Panc1 (cell line): ENCODE results near the gene CCL25. TPM values are rescaled to one million over a fixed set of nuclear protein-coding genes. Genes with fewer than 3 reads are reported as not detected.

Source experiments
- ATAC-seq: fragments of 200-7000 bp; cut with Tn5 transposase; 2 replicates; pipeline ENCODE4 v1.9.1; 2020; ENCODE audit warnings: mild to moderate bottlenecking, moderate library complexity
- BruUV-seq: library from RNA; stranded (reverse); fragments of 400-500 nt; replicated peaks from 2 replicates; lab custom pipeline; 2021; lab: Mats Ljungman, UMichigan
- CTCF ChIA-PET: fragments of 300-600 bp; sonication (Branson Sonifier 250); formaldehyde crosslinking; loops from one replicate; lab custom pipeline; 2022; ENCODE audit warnings: antibody characterized with exemption; lab: Charles Lee
- POLR2A ChIA-PET: fragments of 300-600 bp; sonication (Branson Sonifier 250); formaldehyde crosslinking; loops from one replicate; lab custom pipeline; 2022; ENCODE audit warnings: antibody characterized with exemption; lab: Charles Lee
- DNase-seq: peaks from one replicate; pipeline ENCODE4 v3.0.0-alpha.2; 2010; ENCODE audit warnings: low read depth, low spot score
- H3K27ac ChIP-seq: 2 replicates; pipeline ENCODE4 v1.5.1; 2011; ENCODE audit warnings: mild to moderate bottlenecking, low read length, inconsistent platforms
- H3K27me3 ChIP-seq: fragments of 200-500 bp; sonication (Bioruptor generic); 2 replicates; pipeline ENCODE4 v1.6.0; 2014; ENCODE audit warnings: low read length, inconsistent platforms; ENCODE audit not compliant: control insufficient read depth, insufficient read depth
- H3K36me3 ChIP-seq: fragments of 200-500 bp; sonication (Bioruptor generic); 2 replicates; pipeline ENCODE4 v1.5.1; 2014; ENCODE audit warnings: inconsistent platforms, mild to moderate bottlenecking, low read length, moderate library complexity; ENCODE audit not compliant: control insufficient read depth, insufficient read depth
- H3K4me1 ChIP-seq: 2 replicates; pipeline ENCODE4 v1.5.1; 2011; ENCODE audit warnings: inconsistent platforms, mild to moderate bottlenecking, low read length, moderate library complexity; ENCODE audit not compliant: control insufficient read depth, insufficient read depth
- H3K4me3 ChIP-seq, 2 experiments: 2 replicates each; pipeline ENCODE4 v1.5.1; 2011 to 2012; ENCODE audit warnings: low read depth in 2 of 2, low read length in 2 of 2, mild to moderate bottlenecking in 2 of 2, inconsistent platforms in 1 of 2, moderate library complexity in 1 of 2
- H3K9me3 ChIP-seq: fragments of 200-500 bp; sonication (Bioruptor generic); 2 replicates; pipeline ENCODE4 v1.5.1; 2014; ENCODE audit warnings: low read depth, mild to moderate bottlenecking, inconsistent platforms, low read length, moderate library complexity; ENCODE audit not compliant: control insufficient read depth, insufficient read depth
- POLR2AphosphoS5 ChIP-seq: IDR thresholded peaks from 2 replicates; pipeline ENCODE4 v1.6.1; 2012; ENCODE audit warnings: mild to moderate bottlenecking, low read depth, low read length, moderate library complexity
- SIN3A ChIP-seq: IDR thresholded peaks from 2 replicates; pipeline ENCODE4 v1.6.1; 2012; ENCODE audit warnings: low read depth, mild to moderate bottlenecking, low read length, moderate library complexity, borderline replicate concordance; ENCODE audit not compliant: insufficient read depth
- TCF7L2 ChIP-seq: IDR thresholded peaks from 2 replicates; pipeline ENCODE4 v1.6.1; 2011; ENCODE audit warnings: mild to moderate bottlenecking, low read depth, low read length, inconsistent platforms
- in situ Hi-C: cut with HindIII; loops from 2 replicates; pipeline ENCODE4 v1.10.0; 2016; ENCODE audit warnings: low sequenced_read_pairs, low pct_unique_long_range_greater_than_20kb
- intact Hi-C: fragments of 100-400 bp; cut with micrococcal nuclease; formaldehyde crosslinking; loops from one replicate; pipeline ENCODE4 v1.10.0; 2022; ENCODE audit not compliant: unreplicated experiment
- total RNA-seq: library from RNA; stranded (reverse); gene quantifications from one replicate; pipeline ENCODE4 v1.2.1, GENCODE V29; 2021; ENCODE audit not compliant: unreplicated experiment
- TF ChIP-seq, protein P1 (sequence below): fragments of 450-650 bp; IDR thresholded peaks from 2 replicates; pipeline ENCODE4 v1.5.1; 2017; ENCODE audit warnings: mild to moderate bottlenecking
- TF ChIP-seq, protein P2 (sequence below), 2 experiments: IDR thresholded peaks; 2 replicates each; pipeline ENCODE4 v1.6.1; 2011 to 2012; ENCODE audit warnings: low read depth in 2 of 2, control low read depth in 1 of 2, low read length in 1 of 2, mild to moderate bottlenecking in 1 of 2, moderate library complexity in 1 of 2; ENCODE audit not compliant: insufficient read depth in 1 of 2

Gene CCL25
- total RNA-seq, 1 experiment from 2014 or later = not detected

DNA sequence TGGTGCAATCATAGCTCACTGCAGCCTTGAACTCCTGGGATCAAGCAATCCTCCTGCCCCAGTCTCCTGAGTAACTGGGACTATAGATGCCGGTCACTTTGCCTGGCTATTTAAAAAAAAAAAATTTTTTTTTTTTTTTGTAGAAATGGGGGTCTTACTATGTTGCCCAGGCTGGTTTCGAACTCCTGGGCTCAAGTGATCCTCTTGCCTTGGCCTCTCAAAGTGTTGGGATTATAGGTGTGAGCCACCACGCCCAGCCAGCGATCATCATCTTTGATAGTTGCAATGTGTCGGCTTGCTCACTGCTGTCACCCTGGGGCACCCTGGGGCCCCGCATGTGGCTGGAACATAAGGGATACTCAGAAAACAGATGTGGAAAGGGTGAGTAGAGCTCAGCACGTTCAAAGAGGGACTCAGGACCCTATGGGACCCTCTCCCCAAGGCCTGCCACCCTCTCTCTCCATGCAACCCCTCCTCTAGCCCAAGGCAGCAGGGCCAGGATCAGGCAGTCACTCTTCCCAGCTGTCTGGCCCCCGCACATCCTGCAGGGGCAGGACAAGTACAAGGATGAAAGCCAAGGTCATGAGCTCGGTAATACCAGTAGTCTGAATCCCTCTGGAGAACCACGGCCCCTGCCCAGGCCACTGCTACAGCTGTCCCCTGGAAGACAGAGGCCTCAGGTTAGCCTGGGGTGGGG lies 6.5 kb upstream of the CCL25 start:
- intact Hi-C loops (no loop called here), in situ Hi-C loops (no loop called here)
- no peaks in the 10 kb centered on the region for H3K9me3 ChIP-seq
- H3K27ac ChIP-seq = no peak overlapping the region
- TF ChIP-seq POLR2AphosphoS5 (no peak), SIN3A (no peak), TCF7L2 (no peak)
- TF ChIP-seq, protein P1, sequence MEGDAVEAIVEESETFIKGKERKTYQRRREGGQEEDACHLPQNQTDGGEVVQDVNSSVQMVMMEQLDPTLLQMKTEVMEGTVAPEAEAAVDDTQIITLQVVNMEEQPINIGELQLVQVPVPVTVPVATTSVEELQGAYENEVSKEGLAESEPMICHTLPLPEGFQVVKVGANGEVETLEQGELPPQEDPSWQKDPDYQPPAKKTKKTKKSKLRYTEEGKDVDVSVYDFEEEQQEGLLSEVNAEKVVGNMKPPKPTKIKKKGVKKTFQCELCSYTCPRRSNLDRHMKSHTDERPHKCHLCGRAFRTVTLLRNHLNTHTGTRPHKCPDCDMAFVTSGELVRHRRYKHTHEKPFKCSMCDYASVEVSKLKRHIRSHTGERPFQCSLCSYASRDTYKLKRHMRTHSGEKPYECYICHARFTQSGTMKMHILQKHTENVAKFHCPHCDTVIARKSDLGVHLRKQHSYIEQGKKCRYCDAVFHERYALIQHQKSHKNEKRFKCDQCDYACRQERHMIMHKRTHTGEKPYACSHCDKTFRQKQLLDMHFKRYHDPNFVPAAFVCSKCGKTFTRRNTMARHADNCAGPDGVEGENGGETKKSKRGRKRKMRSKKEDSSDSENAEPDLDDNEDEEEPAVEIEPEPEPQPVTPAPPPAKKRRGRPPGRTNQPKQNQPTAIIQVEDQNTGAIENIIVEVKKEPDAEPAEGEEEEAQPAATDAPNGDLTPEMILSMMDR = no peak
- TF ChIP-seq, protein P2, sequence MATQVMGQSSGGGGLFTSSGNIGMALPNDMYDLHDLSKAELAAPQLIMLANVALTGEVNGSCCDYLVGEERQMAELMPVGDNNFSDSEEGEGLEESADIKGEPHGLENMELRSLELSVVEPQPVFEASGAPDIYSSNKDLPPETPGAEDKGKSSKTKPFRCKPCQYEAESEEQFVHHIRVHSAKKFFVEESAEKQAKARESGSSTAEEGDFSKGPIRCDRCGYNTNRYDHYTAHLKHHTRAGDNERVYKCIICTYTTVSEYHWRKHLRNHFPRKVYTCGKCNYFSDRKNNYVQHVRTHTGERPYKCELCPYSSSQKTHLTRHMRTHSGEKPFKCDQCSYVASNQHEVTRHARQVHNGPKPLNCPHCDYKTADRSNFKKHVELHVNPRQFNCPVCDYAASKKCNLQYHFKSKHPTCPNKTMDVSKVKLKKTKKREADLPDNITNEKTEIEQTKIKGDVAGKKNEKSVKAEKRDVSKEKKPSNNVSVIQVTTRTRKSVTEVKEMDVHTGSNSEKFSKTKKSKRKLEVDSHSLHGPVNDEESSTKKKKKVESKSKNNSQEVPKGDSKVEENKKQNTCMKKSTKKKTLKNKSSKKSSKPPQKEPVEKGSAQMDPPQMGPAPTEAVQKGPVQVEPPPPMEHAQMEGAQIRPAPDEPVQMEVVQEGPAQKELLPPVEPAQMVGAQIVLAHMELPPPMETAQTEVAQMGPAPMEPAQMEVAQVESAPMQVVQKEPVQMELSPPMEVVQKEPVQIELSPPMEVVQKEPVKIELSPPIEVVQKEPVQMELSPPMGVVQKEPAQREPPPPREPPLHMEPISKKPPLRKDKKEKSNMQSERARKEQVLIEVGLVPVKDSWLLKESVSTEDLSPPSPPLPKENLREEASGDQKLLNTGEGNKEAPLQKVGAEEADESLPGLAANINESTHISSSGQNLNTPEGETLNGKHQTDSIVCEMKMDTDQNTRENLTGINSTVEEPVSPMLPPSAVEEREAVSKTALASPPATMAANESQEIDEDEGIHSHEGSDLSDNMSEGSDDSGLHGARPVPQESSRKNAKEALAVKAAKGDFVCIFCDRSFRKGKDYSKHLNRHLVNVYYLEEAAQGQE (IDR thresholded peaks at IDR 0.05; ENCODE audit: insufficient read depth in 1 of 2, low read depth in 2 of 2, low read length in 1 of 2) = no peak
- no peaks in the 10 kb centered on the region for H3K36me3 ChIP-seq
- ATAC-seq (peak; percentile 29; the same call in 1 of the 2 replicates), DNase-seq (no peak)
- ChIA-PET POLR2A (no interaction called here), CTCF (interaction anchor here (0.7 kb wide), 1 partner anchor 37 kb away, joined by 3 read pairs; no protein-coding TSS in a partner anchor)
- no peak overlapping the region for H3K4me3 ChIP-seq
- BruUV-seq = no TSS peak
- H3K27me3 ChIP-seq = no peaks in the 10 kb centered on the region
- no peaks in the 10 kb centered on the region for H3K4me1 ChIP-seq

DNA sequence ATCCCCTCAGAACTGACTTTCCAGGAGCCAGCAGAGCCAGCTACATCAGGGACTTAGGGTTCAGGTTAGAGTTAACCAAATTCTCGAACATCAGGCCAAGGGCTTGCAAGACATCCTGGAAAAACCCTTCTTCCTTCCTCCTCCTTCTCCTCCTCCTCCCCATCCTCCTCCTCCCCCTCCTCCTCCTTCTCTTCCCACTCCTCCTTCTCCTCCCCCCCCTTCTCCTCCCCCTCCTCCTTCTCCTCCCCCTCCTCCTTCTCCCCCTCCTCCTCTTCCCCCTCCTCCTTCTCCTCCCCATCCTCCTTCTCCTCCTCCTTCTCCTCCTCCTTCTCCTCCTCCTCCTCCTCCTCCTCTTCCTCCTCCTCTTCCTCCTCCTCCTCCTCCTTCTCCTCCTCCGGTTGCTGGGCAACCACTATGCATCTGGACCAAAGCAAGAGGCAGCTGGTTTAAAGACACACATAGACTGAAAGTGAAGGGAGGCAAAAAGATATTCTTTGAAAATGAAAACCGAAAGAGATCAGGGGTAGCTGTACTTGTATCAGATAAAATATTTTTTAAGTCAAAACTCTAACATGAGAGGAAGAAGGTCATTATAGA lies 5.9 kb upstream of the CCL25 start:
- no peak for ATAC-seq
- ChIA-PET CTCF (interaction anchor here (0.7 kb wide), 1 partner anchor 38 kb away, joined by 3 read pairs; no protein-coding TSS in a partner anchor), POLR2A (no interaction called here)
- no peaks in the 10 kb centered on the region for H3K27me3 ChIP-seq
- intact Hi-C loops (no loop called here), in situ Hi-C loops (no loop called here)
- no peaks in the 10 kb centered on the region for H3K9me3 ChIP-seq
- H3K4me3 ChIP-seq = no peak overlapping the region
- TF ChIP-seq POLR2AphosphoS5 (no peak), SIN3A (no peak), TCF7L2 (no peak)
- TF ChIP-seq, protein P1 = no peak
- TF ChIP-seq, protein P2 (IDR thresholded peaks at IDR 0.05; ENCODE audit: insufficient read depth in 1 of 2, low read depth in 2 of 2, low read length in 1 of 2) = no peak
- H3K36me3 ChIP-seq = no peaks in the 10 kb centered on the region
- BruUV-seq = no TSS peak
- no peaks in the 10 kb centered on the region for H3K4me1 ChIP-seq
- no peak for DNase-seq
- no peak overlapping the region for H3K27ac ChIP-seq
